ENCODE data around the gene PAGR1. TPM values are rescaled to one million over a fixed set of nuclear protein-coding genes. Genes with fewer than 3 reads are reported as not detected.

Gene PAGR1
- total and polyA plus RNA-seq, 2 of the 13 experiments (the other 11 are each of a cell fraction or from before 2014, with no cell fraction given), result 9.8 to 66.4 TPM

DNA sequence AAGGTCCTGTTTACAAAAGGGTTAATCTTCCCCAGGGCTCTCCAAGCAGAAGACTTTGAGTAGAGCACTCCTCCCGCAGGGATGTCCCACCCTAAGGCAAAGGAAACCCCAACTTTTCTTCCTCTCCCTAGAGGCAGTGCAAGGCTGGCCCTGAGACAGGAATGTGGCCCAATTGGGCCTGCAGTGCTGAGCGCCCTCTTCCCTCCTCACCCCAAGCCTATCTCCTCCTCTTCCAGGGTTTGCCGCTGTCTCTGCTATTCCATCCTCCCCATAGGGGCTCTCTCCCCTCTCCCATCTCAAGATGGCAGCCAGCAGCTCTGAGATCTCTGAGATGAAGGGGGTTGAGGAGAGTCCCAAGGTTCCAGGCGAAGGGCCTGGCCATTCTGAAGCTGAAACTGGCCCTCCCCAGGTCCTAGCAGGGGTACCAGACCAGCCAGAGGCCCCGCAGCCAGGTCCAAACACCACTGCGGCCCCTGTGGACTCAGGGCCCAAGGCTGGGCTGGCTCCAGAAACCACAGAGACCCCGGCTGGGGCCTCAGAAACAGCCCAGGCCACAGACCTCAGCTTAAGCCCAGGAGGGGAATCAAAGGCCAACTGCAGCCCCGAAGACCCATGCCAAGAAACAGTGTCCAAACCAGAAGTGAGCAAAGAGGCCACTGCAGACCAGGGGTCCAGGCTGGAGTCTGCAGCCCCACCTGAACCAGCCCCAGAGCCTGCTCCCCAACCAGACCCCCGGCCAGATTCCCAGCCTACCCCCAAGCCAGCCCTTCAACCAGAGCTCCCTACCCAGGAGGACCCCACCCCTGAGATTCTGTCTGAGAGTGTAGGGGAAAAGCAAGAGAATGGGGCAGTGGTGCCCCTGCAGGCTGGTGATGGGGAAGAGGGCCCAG, 3.0 kb upstream of the PAGR1 start (continued):
- TF ChIP-seq ZNF503 (CRISPR knock-in tag; IDR thresholded peaks at IDR 0.05) (no peak), IRX3 (CRISPR knock-in tag; IDR thresholded peaks at IDR 0.05; ENCODE audit: borderline replicate concordance, low read depth) (no peak), ZNF770 (CRISPR knock-in tag; IDR thresholded peaks at IDR 0.05) (no peak), RCOR2 (CRISPR knock-in tag; IDR thresholded peaks at IDR 0.05) (no peak), GPN1 (CRISPR knock-in tag; IDR thresholded peaks at IDR 0.05; ENCODE audit: borderline replicate concordance) (no peak), NR0B2 (CRISPR knock-in tag; IDR thresholded peaks at IDR 0.05) (no peak), EHMT2 (IDR thresholded peaks at IDR 0.05; ENCODE audit: borderline replicate concordance, low read depth, low read length) (no peak), ZNF678 (CRISPR knock-in tag; IDR thresholded peaks at IDR 0.05) (no peak), HMGXB3 (CRISPR knock-in tag; IDR thresholded peaks at IDR 0.05; ENCODE audit: borderline replicate concordance) (no peak), HNF1B (CRISPR knock-in tag; IDR thresholded peaks at IDR 0.05) (no peak), ZMYM4 (CRISPR knock-in tag; IDR thresholded peaks at IDR 0.05) (no peak), U2AF1 (optimal IDR thresholded peaks at IDR 0.05; ENCODE audit: low read depth, low read length) (no peak), STAT5B (CRISPR knock-in tag; IDR thresholded peaks at IDR 0.05) (no peak)
- TF ChIP-seq, protein P1, sequence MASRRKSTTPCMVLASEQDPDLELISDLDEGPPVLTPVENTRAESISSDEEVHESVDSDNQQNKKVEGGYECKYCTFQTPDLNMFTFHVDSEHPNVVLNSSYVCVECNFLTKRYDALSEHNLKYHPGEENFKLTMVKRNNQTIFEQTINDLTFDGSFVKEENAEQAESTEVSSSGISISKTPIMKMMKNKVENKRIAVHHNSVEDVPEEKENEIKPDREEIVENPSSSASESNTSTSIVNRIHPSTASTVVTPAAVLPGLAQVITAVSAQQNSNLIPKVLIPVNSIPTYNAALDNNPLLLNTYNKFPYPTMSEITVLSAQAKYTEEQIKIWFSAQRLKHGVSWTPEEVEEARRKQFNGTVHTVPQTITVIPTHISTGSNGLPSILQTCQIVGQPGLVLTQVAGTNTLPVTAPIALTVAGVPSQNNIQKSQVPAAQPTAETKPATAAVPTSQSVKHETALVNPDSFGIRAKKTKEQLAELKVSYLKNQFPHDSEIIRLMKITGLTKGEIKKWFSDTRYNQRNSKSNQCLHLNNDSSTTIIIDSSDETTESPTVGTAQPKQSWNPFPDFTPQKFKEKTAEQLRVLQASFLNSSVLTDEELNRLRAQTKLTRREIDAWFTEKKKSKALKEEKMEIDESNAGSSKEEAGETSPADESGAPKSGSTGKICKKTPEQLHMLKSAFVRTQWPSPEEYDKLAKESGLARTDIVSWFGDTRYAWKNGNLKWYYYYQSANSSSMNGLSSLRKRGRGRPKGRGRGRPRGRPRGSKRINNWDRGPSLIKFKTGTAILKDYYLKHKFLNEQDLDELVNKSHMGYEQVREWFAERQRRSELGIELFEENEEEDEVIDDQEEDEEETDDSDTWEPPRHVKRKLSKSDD (CRISPR knock-in tag; IDR thresholded peaks at IDR 0.05; ENCODE audit: low read depth), result no peak

Measured in HepG2 (cell line).